MM.1S (cell line): ENCODE results near the gene RRP7A.
"Not testable (repeated sequence)": the region's sequence is repeated elsewhere in the genome, so short reads cannot be mapped to it uniquely, and the experiment has no call there.

Experiments used
- EZH2 ChIP-seq: fragments of 300-600 bp; sonication (generic); optimal IDR thresholded peaks from 2 replicates; pipeline ENCODE3; 2017; ENCODE audit warnings: low read depth, mild to moderate bottlenecking, antibody characterized with exemption, low read length, mixed read lengths
- TF ChIP-seq, protein P1 (sequence below): fragments of 300-600 bp; sonication (generic); IDR thresholded peaks from 2 replicates; pipeline ENCODE4 v1.5.1; 2016; ENCODE audit warnings: antibody characterized with exemption, low read length, mixed read lengths

DNA sequence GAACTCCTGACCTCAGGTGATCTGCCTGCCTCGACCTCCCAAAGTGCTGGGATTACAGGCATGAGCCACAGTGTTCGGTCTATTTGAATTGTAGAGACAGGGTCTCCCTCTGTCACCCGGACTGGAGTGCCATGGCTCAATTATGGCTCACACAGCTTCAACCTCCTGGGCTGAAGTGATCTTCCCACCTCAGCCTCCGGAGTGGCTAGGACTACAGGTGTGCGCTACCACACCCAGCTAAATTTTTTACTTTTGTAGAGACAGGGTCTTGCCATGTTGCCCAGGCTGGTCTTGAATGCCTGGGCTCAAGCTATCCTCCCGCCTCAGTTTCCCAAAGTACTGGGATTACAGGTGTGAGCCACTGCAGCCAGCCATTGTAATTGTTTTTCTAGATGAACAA lies 48.4 kb upstream of the RRP7A start:
- TF ChIP-seq, protein P1, sequence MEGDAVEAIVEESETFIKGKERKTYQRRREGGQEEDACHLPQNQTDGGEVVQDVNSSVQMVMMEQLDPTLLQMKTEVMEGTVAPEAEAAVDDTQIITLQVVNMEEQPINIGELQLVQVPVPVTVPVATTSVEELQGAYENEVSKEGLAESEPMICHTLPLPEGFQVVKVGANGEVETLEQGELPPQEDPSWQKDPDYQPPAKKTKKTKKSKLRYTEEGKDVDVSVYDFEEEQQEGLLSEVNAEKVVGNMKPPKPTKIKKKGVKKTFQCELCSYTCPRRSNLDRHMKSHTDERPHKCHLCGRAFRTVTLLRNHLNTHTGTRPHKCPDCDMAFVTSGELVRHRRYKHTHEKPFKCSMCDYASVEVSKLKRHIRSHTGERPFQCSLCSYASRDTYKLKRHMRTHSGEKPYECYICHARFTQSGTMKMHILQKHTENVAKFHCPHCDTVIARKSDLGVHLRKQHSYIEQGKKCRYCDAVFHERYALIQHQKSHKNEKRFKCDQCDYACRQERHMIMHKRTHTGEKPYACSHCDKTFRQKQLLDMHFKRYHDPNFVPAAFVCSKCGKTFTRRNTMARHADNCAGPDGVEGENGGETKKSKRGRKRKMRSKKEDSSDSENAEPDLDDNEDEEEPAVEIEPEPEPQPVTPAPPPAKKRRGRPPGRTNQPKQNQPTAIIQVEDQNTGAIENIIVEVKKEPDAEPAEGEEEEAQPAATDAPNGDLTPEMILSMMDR = not testable (repeated sequence)
- TF ChIP-seq EZH2 = not testable (repeated sequence)
